Fibroblast of upper back skin (primary cell): ENCODE data around the gene S100P.
"Not testable (repeated sequence)": the region's sequence is repeated elsewhere in the genome, so short reads cannot be mapped to it uniquely, and the experiment has no call there.

ENCODE experiments used
- DNase-seq: peaks from one replicate; pipeline ENCODE4 v3.0.0-alpha.2; 2013

The S100P gene

DNA sequence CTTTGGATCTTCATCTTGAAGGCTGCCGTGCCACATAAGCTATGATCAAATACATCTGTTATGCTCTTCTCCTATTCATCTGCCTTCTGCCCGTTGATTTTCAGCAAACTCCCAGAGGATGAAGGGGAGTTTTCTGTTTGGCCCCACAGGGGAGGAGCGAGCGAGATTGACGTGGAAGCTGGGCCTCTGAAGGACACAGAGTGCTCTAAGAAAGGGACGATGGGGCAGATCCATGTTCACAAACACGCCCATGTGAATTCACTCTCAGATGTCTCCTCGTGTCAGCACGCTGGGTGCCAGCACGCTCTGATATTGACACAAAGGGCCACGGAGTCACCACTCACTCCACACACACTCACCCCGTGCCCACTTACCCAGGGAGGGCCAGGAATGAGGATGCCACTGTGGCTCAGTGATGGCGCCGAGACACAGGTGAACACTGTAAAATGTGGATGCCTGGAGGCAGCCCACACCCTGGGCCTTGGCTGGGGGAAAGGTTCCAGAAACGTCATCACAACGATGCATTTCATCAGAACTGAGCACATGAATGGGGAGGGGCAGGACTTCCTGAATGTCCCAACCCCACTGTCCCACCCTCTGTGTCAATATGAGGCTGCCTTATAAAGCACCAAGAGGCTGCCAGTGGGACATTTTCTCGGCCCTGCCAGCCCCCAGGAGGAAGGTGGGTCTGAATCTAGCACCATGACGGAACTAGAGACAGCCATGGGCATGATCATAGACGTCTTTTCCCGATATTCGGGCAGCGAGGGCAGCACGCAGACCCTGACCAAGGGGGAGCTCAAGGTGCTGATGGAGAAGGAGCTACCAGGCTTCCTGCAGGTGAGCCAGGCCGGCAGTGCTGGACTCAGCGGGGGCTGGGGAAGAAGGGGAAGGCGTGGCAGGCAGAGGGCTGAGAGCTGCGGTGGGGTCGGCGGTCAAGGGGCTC lies at the start of gene S100P:
S100P (plus strand) TSS at position 648 of the 946 bp plus-strand sequence; CDS start at position 703, 55 bp downstream.
- peak; percentile 16 for DNase-seq

DNA sequence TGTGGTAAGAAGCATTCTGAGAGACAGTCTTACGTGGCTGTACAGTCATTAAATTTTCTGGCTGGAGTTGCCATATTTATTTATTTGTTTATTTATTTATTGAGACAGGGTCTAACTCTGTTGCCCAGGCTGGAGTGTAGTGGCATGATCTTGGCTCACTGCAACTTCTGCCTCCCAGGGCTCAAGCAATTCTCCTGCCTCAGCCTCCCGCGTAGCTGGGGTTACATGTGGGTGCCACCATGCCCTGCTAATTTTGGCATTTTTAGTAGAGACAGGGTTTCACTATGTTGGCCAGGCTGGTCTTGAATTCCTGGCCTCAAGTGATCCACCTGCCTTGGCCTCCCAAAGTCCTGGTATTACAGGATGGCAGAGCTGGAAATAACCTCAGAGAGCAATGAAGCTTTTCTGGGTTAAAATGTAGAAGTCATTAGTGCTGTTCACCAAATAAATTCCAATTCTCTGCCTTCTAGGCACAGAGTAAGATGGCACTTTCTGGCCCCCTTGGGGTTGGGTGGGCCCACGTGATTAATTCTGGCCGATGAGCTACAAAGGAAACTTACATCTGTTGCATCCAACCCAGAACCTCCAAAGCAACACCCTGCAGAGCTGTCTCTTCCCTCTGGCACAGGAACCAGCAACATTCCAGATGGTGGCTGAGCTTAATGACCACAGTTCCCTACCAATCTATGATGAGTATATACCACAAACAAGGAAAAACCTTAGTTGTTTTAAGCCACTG lies 48.7 kb upstream of the S100P start:
- DNase-seq: no peak

DNA sequence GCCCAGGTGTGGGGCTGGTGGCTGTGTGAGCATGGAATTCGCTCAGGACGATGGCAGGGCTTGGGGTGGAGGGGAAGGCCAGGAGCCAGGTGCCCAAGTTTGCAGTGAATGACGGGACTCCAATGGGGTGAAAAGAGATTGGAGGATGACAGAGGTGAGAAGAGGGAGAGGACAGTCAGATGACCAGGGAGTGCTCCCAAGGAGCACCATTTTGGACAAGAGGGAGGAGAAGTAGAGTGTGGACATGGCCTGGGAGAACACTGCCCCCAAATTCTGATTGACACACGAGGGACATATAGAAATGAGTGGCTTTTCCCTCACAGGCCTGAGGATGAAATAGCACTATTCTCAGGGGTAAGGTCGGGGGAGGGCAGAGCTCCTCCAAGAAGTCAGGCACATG lies 46.5 kb upstream of the S100P start:
- DNase-seq: no peak

DNA sequence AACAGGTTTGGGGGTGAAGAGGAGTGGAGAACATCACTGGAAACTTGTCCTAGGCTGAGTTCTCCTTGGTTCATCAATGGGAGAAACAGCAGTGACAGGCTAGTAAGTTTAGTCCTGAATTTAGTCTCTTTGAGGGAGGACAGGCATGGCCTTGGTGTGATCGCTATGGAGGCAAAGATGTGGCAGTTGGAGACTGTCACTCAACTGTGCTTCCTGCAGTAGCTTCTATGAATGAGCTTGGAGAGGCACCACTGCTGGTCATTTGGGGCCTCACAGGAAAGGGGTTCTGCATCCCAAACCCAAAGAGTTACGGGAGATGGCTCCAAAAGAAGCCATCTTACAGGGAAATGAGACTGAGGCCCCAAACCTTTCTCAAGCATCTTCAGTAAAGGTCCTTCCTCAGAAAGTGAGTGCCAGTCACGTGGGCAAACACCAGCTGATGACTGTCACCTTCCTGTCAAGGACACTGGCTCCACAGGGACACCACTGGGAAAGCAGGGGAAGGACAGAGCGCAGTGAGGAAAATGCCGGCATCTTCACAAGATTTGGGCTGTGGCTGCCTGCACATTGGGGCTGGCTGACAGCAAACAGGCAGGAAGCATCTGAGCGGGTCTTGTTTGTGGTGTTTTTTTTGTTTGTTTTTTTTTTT lies 46.0 kb upstream of the S100P start:
- no peak for DNase-seq

DNA sequence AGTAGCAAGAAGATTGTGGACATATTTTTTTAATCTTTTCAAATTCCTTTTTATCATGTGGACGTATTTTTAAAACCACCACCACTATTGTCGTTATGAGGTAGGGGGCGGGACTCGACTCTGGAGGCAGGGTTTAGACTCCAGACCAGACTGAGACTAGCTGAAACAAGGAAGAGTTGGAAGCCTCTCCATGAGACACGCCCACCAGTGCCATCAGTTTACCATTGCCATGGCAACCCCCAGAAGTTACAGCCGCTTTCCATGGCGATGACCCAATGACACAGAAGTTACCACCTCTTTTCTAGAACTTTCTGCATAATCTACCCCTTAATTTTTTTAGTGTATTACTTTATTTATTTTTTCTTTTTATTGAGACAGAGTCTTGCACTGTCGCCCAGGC lies 44.5 kb upstream of the S100P start:
- no peak for DNase-seq

DNA sequence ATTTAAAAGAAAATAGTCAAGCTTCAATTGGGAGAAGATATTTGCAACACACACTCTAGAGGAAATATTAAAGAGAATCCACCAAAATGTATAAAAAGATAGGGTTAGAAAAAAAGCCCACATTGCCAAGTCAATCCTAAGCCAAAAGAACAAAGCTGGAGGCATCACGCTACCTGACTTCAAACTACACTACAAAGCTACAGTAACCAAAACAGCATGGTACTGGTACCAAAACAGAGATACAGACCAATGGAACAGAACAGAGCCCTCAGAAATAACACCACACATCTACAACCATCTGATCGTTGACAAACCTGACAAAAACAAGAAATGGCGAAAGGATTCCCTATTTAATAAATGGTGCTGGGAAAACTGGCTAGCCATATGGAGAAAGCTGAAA lies 39.5 kb upstream of the S100P start:
- not testable (repeated sequence) for DNase-seq

DNA sequence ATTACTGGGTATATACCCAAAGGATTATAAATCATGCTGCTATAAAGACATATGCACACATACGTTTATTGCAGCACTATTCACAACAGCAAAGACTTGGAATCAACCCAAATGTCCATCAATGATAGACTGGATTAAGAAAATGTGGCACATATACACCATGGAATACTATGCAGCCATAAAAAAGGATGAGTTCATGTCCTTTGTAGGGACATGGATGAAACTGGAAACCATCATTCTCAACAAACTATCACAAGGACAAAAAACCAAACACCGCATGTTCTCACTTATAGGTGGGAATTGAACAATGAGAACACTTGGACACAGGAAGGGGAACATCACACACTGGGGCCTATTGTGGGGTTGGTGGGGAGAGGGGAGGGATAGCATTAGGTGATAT lies 38.4 kb upstream of the S100P start:
- not testable (repeated sequence) for DNase-seq

DNA sequence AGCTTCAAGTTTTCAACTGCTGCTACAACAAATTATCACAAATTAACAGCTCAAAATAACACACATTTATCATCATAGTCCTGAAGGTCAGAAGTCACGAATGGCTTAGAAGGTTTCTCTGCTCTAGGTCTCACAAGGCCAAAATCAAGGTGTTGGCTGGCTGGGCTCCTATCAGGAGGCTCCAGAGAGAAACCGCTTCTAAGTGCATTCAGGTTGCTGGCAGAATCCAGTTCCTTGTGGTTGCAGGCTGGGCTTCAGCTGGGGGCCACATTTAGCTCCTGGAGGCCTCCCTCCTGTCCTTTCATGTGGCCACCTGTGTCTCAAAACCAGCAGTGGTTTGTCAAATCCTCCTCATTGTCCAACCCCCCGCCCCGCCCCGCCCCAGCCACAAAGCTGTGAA lies 37.8 kb upstream of the S100P start:
- DNase-seq: no peak

DNA sequence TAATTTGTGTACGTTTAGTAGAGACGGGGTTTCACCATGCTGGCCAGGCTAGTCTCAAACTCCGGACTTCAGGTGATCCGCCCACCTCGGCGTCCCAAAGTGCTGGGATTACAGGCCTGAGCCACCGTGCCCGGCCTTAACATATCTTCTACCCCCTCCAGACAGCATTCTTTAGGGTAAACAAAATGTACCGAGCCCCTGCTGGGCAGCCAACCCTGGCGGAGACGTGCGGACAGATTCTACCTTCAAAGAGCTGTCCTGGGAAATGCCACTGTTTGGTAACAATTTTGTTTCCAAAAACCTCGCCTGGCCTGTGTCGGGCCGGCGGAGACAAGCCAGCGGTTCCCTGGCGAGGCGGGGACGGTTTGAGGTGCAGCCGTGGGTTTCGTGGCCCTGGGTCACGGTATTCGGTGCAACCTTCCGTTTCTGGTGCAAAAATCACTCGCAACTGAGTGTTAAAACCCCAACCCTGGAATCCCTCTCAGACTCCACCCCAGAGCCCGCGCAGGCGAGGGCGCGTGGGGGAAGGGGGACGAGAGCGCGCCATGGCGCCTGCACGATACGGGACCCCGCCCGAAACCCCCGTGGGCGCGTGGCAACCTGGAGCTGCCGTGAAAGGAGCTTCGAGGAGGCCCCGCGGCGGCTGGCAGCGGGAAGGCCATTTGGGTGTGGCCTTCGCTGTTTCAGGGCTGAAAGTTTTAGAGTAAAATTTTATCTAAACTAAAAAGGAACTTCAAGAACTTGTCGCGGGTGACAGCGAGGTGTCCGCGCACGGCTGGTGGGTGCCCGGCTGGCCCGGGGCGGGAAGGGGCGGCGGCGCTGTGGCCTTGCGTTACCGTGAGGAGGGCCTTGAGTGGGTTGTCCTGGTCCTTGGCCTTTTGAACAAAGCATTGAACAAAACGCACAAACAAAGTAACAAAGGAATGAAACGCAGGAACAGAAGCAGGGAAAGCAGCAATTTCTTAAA lies 36.2 kb upstream of the S100P start:
- no peak for DNase-seq

DNA sequence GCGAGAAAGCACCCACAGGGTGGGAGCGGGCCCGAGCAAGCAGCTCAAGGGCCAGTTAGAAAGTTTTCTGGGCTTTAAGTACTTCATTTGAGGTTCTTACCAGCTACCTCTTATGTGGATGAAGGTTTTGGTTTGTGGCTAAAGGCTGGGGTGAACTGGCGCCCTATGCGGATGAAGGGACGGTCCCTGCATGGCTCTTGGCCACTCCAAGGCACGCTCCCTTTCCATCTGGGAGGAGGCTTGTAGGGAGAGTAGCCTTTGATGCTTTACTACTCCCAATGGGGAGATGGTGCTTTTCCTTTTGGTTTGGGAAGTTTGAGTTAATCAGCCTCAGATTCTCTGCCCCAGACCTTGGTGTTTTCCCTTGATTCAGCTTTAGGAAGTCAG lies 35.5 kb upstream of the S100P start:
- DNase-seq: no peak

DNA sequence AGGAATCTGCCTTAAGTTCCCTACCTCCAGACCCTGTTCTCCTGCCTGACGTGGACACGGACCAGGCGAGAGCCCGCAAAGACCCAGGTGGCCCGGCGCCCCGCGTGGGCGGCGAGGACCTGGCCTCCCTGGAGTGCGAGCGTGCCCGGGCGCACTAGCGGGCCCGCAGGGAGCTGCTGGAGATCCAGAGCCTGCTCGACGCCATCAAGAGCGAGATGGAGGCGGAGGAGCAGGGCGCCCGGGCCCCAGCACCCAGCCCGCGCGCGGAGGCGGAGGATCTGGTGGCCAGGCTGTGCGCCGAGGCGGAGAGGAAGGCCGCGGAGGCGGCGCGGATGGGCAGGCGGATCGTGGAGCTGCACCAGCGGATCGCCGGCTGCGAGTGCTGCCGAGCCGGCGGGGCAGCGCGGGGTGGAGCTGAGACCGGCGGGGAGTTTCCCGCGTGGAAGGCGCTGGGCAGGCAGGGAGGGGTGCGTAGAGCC lies 35.0 kb upstream of the S100P start:
- DNase-seq: peak; percentile 12

DNA sequence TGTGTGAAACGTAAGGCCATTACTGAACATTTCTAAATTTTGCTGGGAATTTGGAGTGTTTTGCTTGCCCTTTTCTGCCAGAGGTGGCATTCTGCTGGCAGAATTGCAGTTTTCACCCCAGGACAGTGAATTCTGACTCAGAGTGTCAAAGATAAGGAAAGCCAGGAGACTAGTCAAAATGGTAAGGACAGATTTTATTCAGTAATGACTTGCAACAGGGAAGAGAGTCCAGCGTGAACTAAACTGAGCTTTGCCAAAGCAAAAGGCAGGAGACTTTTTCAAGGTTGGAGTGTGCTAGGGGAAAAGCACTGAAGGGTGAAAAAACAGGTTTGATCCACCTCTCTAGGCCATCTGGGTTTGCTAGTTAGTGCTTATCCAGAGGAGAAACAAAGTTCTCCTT lies 33.8 kb upstream of the S100P start:
- DNase-seq: no peak

DNA sequence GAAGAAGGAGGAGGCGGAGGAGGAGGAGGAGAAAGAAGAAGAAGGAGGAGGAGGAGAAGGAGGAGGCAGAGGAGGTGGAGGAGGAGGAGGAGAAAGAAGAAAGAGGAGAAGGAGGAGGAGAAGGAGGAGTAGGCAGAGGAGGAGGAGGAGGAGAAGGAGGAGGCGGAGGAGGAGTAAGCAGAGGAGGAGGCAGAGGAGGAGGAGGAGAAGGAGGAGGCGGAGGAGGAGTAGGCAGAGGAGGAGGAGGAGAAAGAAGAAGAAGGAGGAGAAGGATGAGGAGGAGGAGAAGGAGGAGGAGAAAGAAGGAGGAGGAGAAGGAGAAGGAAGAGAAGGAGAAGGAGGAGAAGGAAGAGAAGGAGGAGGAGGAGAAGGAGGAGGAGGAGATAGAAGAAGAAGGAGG lies 33.2 kb upstream of the S100P start:
- no peak for DNase-seq

DNA sequence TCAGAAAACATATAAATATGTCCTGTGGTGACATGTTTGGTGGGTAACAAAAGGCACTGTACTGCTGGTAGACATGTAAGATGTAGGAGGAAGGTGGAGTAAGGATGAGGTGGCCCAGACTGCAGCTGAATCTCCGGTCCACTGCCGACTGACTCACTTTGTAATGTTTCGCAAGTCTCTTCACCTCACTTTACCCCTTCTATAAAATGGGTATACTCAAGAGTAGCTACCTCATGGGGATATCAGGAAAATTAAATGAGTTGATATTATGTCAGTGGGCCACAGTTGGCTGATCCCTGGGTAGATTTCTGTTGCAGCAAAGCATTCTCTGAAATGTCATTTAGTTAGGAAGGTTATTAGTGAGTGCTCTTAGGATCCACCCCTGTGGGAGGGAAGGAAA lies 31.1 kb upstream of the S100P start:
- no peak for DNase-seq

DNA sequence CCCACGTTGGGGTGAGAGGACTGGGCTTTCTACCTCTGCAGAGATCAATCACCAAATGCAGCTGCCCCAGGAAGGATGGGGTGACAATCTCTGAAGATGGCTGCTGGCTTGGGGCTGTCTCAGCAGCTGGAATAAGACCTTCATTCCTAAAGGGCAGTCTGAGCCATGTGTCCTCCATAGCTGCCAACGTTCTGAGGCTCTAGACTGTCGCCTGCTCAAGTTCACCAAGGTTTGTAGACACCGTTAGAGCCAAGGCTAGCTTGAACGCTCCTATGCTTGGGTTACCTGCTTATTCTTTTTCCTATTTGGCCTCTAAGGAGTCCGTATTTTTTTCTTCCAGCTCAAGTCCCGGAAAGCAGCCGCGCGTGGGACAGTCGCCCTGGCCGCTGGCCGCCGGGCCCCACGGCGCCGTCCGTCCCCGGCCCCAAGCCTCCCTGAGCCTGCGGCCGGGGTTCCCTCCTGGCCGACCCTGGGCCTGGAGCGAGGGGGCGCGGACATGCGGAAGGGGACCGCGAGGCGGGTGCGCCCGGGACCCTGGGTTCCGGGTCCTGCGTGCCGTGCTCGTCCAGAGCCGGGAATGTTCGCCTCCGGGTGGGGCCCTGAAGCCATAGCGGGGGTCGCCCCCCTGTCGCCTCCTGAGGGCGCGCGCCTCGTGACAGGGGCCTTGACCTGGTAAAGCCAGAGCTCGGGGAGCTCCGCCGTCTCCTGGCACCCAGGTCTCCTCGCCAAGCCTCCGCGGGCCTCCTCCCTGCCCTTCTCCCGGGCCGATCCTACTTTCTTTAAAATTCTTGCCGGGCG lies 29.9 kb upstream of the S100P start:
- no peak for DNase-seq

DNA sequence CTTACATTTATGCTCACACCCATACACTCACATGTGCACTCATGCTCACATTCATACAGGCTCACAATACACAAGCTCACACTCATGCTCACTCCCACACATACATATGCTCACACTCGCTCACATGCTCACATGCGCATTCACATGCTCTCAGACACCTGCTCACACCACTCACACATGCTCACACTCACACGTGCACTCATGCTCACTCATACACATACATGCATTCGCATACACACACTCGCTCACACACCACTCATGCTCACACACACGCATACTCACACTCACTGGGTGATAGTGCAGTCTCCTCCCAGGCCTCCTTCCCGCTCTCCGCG lies 28.4 kb upstream of the S100P start:
- no peak for DNase-seq

DNA sequence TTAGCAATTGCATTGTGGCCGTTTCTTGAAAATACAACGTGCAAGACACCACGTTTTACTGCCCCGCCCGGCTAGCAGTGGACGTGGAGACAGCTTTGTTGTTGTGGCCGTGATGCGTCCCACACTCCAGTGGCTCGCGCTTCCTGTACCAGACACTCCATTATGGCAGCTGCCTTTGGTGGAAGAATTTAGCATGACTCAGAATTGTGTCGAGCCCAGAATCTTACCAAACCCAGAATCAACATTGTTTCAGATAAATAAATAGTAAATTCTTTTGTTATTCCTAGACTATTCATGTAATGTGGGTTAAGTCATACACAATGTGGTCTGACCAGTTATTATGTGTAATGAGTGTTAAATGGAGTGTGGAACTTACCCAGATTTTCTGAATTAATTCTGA lies 25.3 kb upstream of the S100P start:
- no peak for DNase-seq

DNA sequence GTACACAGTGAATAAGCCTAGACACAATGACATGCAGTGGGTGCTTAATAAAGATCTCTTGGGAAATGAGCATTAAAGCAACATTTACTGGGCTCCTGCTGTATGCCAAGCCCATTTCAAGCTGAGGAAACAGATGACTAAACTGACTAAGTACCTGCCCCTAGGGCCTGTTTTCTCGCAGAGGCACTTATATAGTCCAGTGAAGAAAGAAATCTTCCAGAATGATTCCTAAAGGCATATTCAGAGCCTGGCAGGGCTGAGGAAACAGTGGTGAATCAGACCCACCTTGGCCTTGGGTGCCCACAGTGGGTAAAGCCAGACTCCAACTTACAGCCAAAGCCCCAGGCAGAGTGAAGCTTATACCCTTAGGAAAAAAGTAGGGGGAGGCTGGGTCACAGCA lies 22.0 kb upstream of the S100P start:
- no peak for DNase-seq

DNA sequence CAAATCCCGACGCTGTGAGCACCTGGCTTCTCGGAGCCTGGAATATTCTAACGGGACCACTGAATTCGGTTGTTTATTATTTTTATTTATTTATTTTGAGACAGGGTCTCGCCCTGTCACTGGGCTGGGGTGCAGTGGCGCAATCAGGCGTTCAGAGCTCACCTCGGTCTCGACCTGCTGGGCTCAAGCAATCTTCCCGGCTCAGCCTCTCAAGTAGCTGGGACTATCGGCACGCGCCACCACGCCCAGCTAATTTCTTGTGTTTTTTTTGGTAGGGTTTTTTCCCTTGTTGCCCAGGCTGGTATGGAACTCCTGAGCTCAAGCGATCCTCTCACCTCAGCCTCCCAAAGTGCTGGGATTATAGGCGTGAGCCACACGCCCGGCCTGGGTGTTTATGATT lies 21.5 kb upstream of the S100P start:
- no peak for DNase-seq

DNA sequence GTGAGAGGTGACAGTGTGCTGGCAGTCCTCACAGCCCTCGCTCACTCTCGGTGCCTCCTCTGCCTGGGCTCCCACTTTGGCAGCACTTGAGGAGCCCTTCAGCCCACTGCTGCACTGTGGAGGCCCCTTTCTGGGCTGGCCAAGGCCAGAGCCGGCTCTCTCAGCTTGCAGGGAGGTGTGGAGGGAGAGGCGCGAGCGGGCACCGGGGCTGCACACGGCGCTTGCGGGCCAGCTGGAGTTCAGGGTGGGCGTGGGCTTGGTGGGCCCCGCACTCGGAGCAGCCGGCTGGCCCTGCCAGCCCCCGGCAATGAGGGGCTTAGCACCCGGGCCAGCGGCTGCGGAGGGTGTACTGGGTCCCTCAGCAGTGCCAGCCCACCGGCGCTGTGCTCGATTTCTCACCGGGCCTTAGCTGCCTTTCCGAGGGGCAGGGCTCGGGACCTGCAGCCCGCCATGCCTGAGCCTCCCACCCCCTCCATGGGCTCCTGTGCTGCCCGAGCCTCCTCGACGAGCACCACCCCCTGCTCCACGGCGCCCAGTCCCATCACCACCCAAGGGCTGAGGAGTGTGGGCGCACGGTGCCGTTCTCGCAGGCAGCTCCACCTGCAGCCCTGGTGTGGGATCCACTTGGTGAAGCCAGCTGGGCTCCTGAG lies 21.0 kb upstream of the S100P start:
- DNase-seq: not testable (repeated sequence)

DNA sequence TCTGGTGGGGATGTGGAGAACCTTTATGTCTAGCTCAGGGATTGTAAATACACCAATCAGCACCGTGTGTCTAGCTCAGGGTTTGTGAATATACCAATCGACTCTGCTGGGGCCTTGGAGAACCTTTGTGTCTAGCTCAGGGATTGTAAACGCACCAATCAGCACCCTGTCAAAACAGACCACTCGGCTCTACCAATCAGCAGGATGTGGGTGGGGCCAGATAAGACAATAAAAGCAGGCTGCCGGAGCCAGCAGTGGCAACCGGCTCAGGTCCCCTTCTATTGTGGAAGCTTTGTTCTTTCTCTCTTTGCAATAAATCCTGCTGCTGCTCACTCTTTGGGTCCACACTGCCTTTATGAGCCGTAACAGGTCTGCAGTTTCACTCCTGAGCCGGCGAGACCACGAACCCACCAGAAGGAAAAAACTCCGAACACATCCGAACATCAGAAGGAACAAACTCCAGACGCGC lies 20.5 kb upstream of the S100P start:
- DNase-seq: peak; percentile 35
